ENCODE data around the gene PRKAB1.

Gene PRKAB1

DNA sequence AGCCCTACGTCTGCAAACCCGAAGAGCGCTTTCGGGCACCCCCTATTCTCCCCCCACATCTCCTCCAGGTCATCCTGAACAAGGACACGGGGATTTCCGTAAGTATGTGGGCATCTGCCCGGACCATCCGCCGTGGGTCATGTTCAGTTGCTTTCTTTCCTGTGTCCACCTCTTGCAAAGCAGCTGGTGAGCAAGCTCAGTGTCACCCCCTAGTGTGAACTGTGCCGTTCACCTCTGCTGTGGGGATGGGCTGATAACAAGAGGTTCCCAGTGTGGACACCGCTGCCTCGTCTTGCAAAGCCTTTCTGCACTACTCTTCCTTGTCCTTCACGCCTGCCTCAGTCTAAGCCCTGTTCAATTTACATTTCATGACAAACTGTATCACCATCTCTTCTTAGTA, 8.6 kb downstream of the PRKAB1 start:
- 95% methylated on average over 13 of the region's 13 CpGs for WGBS
- Histone ChIP-seq H3K14ac (ENCODE audit: low read length in 2 of 2) (no peak overlapping the region), H3K36me3 (ENCODE audit: control insufficient read depth in 1 of 2, insufficient read depth in 2 of 2, low read depth in 1 of 2, low read length in 2 of 2) (peaks cover 67 to 97% of the 10 kb centered on the region in 2 experiments), H3K79me1 (replicated peaks; ENCODE audit: low read length, poor library complexity, severe bottlenecking) (peaks cover 41% of the 10 kb centered on the region), H3K4me2 (ENCODE audit: low read length, poor library complexity, severe bottlenecking) (no peak overlapping the region), H2BK12ac (ENCODE audit: low read length in 2 of 2) (no peak overlapping the region), H2BK120ac (ENCODE audit: low read depth, low read length) (no peak overlapping the region), H2BK15ac (ENCODE audit: low read depth, poor library complexity, severe bottlenecking) (no peak overlapping the region), H3K4me3 (ENCODE audit: insufficient read depth in 1 of 2, low read depth in 1 of 2, low read length in 2 of 2) (no peak overlapping the region), H3K27ac (ENCODE audit: low read length, poor library complexity, severe bottlenecking) (no peak overlapping the region), H3K4me1 (ENCODE audit: control insufficient read depth, insufficient read depth, low read depth, low read length) (peaks cover 6% of the 10 kb centered on the region), H3K9me3 (ENCODE audit: control insufficient read depth, low read length) (no peaks in the 10 kb centered on the region), H2AFZ (ENCODE audit: low read depth, low read length) (no peak overlapping the region), H4K91ac (ENCODE audit: low read length) (no peak overlapping the region), H3K4ac (ENCODE audit: low read depth in 1 of 2, low read length in 2 of 2) (no peak overlapping the region), H3K27me3 (ENCODE audit: control insufficient read depth in 1 of 2, insufficient read depth in 1 of 2, low read length in 2 of 2) (no peaks in the 10 kb centered on the region), H2BK5ac (ENCODE audit: low read depth, low read length, poor library complexity, severe bottlenecking) (no peak overlapping the region), H4K8ac (ENCODE audit: low read length) (no peak overlapping the region), H3K18ac (ENCODE audit: low read depth in 1 of 2, low read length in 2 of 2) (no peak overlapping the region), H3K9ac (ENCODE audit: low read length) (no peak overlapping the region), H2AK5ac (ENCODE audit: low read length, severe bottlenecking) (no peak overlapping the region), H3K23ac (ENCODE audit: low read length in 2 of 2) (no peak overlapping the region)
- DNase-seq, result no peak

DNA sequence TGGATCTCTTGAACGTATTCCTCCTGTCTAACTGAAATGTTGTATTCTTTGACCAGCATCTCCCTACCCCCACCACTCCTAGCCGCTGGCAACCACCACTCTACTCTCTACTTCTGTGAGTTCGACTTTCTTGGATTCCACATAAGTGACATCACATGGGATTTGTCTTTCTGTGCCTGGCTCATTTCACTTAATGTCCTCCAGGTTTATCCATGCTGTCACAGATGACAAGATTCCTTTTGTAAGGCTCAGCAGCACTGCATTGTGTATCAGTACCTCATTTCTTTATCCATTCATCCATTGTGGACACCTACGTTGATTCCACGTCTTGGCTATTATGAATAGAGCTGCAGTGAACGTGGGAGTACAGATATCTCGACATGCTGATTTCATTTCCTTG, 10.5 kb downstream of the PRKAB1 start:
- H3K27ac ChIP-seq (ENCODE audit: low read length, poor library complexity, severe bottlenecking), result no peak overlapping the region
- H2BK15ac ChIP-seq (ENCODE audit: low read depth, poor library complexity, severe bottlenecking), result no peak overlapping the region
- H2BK5ac ChIP-seq (ENCODE audit: low read depth, low read length, poor library complexity, severe bottlenecking), result no peak overlapping the region
- H3K9ac ChIP-seq (ENCODE audit: low read length), result no peak overlapping the region
- peaks cover 65 to 87% of the 10 kb centered on the region in 2 experiments for H3K36me3 ChIP-seq (ENCODE audit: control insufficient read depth in 1 of 2, insufficient read depth in 2 of 2, low read depth in 1 of 2, low read length in 2 of 2)
- H2AFZ ChIP-seq (ENCODE audit: low read depth, low read length), result no peak overlapping the region
- no peak for DNase-seq
- no peak overlapping the region for H2BK12ac ChIP-seq (ENCODE audit: low read length in 2 of 2)
- H3K4me1 ChIP-seq (ENCODE audit: control insufficient read depth, insufficient read depth, low read depth, low read length), result peaks cover 10% of the 10 kb centered on the region
- H4K8ac ChIP-seq (ENCODE audit: low read length), result no peak overlapping the region
- no peak overlapping the region for H3K23ac ChIP-seq (ENCODE audit: low read length in 2 of 2)
- H4K91ac ChIP-seq (ENCODE audit: low read length), result no peak overlapping the region
- no peaks in the 10 kb centered on the region for H3K27me3 ChIP-seq (ENCODE audit: control insufficient read depth in 1 of 2, insufficient read depth in 1 of 2, low read length in 2 of 2)
- H2BK120ac ChIP-seq (ENCODE audit: low read depth, low read length), result no peak overlapping the region
- H3K79me1 ChIP-seq (replicated peaks; ENCODE audit: low read length, poor library complexity, severe bottlenecking), result peaks cover 39% of the 10 kb centered on the region
- H3K14ac ChIP-seq (ENCODE audit: low read length in 2 of 2), result no peak overlapping the region
- no peak overlapping the region for H2AK5ac ChIP-seq (ENCODE audit: low read length, severe bottlenecking)
- no peak overlapping the region for H3K18ac ChIP-seq (ENCODE audit: low read depth in 1 of 2, low read length in 2 of 2)
- no peak overlapping the region for H3K4me2 ChIP-seq (ENCODE audit: low read length, poor library complexity, severe bottlenecking)
- 90% methylated on average over 6 of the region's 7 CpGs for WGBS
- no peak overlapping the region for H3K4ac ChIP-seq (ENCODE audit: low read depth in 1 of 2, low read length in 2 of 2)
- no peak overlapping the region for H3K4me3 ChIP-seq (ENCODE audit: insufficient read depth in 1 of 2, low read depth in 1 of 2, low read length in 2 of 2)
- no peaks in the 10 kb centered on the region for H3K9me3 ChIP-seq (ENCODE audit: control insufficient read depth, low read length)

DNA sequence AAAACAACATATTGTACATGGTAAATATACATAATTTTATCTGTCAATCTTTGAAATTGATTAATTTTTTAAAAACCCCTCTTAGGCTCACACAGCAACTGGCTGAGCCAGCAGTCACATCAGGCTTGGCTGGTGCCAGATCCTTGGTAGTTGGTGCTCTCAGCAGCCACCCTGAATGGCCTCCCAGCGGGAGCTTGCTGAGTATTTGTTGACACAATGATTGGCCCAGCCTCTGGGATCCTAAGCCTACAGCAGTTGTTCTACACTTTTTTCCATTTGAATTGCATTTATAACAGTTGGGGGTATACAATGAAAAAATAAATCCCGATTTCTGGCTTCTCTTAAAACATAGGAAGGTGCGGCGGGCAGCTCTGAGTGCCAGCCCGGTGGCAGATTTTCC, 11.1 kb downstream of the PRKAB1 start:
- Histone ChIP-seq H3K4me3 (ENCODE audit: insufficient read depth in 1 of 2, low read depth in 1 of 2, low read length in 2 of 2) (no peak overlapping the region), H3K4me2 (ENCODE audit: low read length, poor library complexity, severe bottlenecking) (no peak overlapping the region), H3K23ac (ENCODE audit: low read length in 2 of 2) (no peak overlapping the region), H3K4ac (ENCODE audit: low read depth in 1 of 2, low read length in 2 of 2) (no peak overlapping the region), H4K91ac (ENCODE audit: low read length) (no peak overlapping the region), H2BK5ac (ENCODE audit: low read depth, low read length, poor library complexity, severe bottlenecking) (no peak overlapping the region), H3K4me1 (ENCODE audit: control insufficient read depth, insufficient read depth, low read depth, low read length) (peaks cover 13% of the 10 kb centered on the region), H3K36me3 (ENCODE audit: control insufficient read depth in 1 of 2, insufficient read depth in 2 of 2, low read depth in 1 of 2, low read length in 2 of 2) (peaks cover 61 to 81% of the 10 kb centered on the region in 2 experiments), H2AFZ (ENCODE audit: low read depth, low read length) (no peak overlapping the region), H3K27me3 (ENCODE audit: control insufficient read depth in 1 of 2, insufficient read depth in 1 of 2, low read length in 2 of 2) (no peaks in the 10 kb centered on the region), H3K9ac (ENCODE audit: low read length) (no peak overlapping the region), H4K8ac (ENCODE audit: low read length) (no peak overlapping the region), H2BK15ac (ENCODE audit: low read depth, poor library complexity, severe bottlenecking) (no peak overlapping the region), H2AK5ac (ENCODE audit: low read length, severe bottlenecking) (no peak overlapping the region), H2BK120ac (ENCODE audit: low read depth, low read length) (no peak overlapping the region), H3K27ac (ENCODE audit: low read length, poor library complexity, severe bottlenecking) (no peak overlapping the region), H2BK12ac (ENCODE audit: low read length in 2 of 2) (no peak overlapping the region), H3K9me3 (ENCODE audit: control insufficient read depth, low read length) (no peaks in the 10 kb centered on the region), H3K18ac (ENCODE audit: low read depth in 1 of 2, low read length in 2 of 2) (no peak overlapping the region), H3K14ac (ENCODE audit: low read length in 2 of 2) (no peak overlapping the region), H3K79me1 (replicated peaks; ENCODE audit: low read length, poor library complexity, severe bottlenecking) (peaks cover 37% of the 10 kb centered on the region)
- WGBS, result 98% methylated on average over 5 of the region's 5 CpGs
- DNase-seq, result no peak

DNA sequence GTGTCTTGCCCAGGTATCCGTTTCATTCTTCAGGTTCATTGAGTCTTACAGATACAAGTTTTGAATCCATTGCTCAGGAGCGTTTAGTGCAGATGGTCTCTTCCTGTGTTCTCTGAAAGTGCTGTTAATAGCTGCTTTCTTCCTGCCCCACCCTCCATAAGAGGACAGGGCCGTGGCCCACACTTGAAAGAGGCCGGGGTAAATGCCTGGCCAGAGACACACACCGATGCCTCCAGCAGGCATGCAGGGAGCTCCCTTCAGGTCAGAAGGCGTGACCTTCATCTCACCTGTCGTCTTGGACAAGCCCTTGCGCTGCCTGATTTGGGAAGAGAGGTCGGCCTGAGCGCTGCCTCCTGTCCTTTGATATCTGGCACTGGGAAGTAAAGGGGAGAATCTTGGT, 11.6 kb downstream of the PRKAB1 start:
- no peak overlapping the region for H3K4ac ChIP-seq (ENCODE audit: low read depth in 1 of 2, low read length in 2 of 2)
- peaks cover 33% of the 10 kb centered on the region for H3K79me1 ChIP-seq (replicated peaks; ENCODE audit: low read length, poor library complexity, severe bottlenecking)
- H3K4me1 ChIP-seq (ENCODE audit: control insufficient read depth, insufficient read depth, low read depth, low read length), result peaks cover 15% of the 10 kb centered on the region
- H2AFZ ChIP-seq (ENCODE audit: low read depth, low read length), result no peak overlapping the region
- no peak overlapping the region for H3K14ac ChIP-seq (ENCODE audit: low read length in 2 of 2)
- no peaks in the 10 kb centered on the region for H3K9me3 ChIP-seq (ENCODE audit: control insufficient read depth, low read length)
- no peak overlapping the region for H3K27ac ChIP-seq (ENCODE audit: low read length, poor library complexity, severe bottlenecking)
- H3K18ac ChIP-seq (ENCODE audit: low read depth in 1 of 2, low read length in 2 of 2), result no peak overlapping the region
- no peak for DNase-seq
- 92% methylated on average over 10 of the region's 10 CpGs for WGBS
- no peak overlapping the region for H2BK120ac ChIP-seq (ENCODE audit: low read depth, low read length)
- H2BK15ac ChIP-seq (ENCODE audit: low read depth, poor library complexity, severe bottlenecking), result no peak overlapping the region
- no peak overlapping the region for H4K91ac ChIP-seq (ENCODE audit: low read length)
- H3K9ac ChIP-seq (ENCODE audit: low read length), result no peak overlapping the region
- H2BK5ac ChIP-seq (ENCODE audit: low read depth, low read length, poor library complexity, severe bottlenecking), result no peak overlapping the region
- no peak overlapping the region for H2BK12ac ChIP-seq (ENCODE audit: low read length in 2 of 2)
- H2AK5ac ChIP-seq (ENCODE audit: low read length, severe bottlenecking), result no peak overlapping the region
- H4K8ac ChIP-seq (ENCODE audit: low read length), result no peak overlapping the region
- no peak overlapping the region for H3K23ac ChIP-seq (ENCODE audit: low read length in 2 of 2)
- H3K36me3 ChIP-seq (ENCODE audit: control insufficient read depth in 1 of 2, insufficient read depth in 2 of 2, low read depth in 1 of 2, low read length in 2 of 2), result peaks cover 59 to 77% of the 10 kb centered on the region in 2 experiments
- H3K4me2 ChIP-seq (ENCODE audit: low read length, poor library complexity, severe bottlenecking), result no peak overlapping the region
- no peak overlapping the region for H3K4me3 ChIP-seq (ENCODE audit: insufficient read depth in 1 of 2, low read depth in 1 of 2, low read length in 2 of 2)
- H3K27me3 ChIP-seq (ENCODE audit: control insufficient read depth in 1 of 2, insufficient read depth in 1 of 2, low read length in 2 of 2), result no peaks in the 10 kb centered on the region
